Activated naive CD4-positive, alpha-beta T cell treated with anti-CD3 and anti-CD28 coated beads, Interleukin-2, amount 50 U/mL, for 16 hours (primary cell): Measurements from ENCODE around the gene CYTH4.
"Not testable (repeated sequence)": the region's sequence is repeated elsewhere in the genome, so short reads cannot be mapped to it uniquely, and the experiment has no call there.

Experiments used
- DNase-seq: peaks from one replicate; pipeline ENCODE4 v3.0.0-alpha.2; 2020

The CYTH4 gene

GRCh38 chr22:37282385-37282677 lies at the start of gene CYTH4:
Gene CYTH4, plus strand, starts transcription at chr22:37282508. Its CDS starts 62 bp downstream, at chr22:37282570.
- DNase-seq: peak; percentile 78

GRCh38 chr22:37233371-37233750 lies 48.9 kb upstream of the CYTH4 start:
- not testable (repeated sequence) for DNase-seq

- no peak for DNase-seq
Measured at GRCh38 chr22:37233751-37234631, 48.3 kb upstream of the CYTH4 start.

- no peak for DNase-seq
Measured at GRCh38 chr22:37234736-37235711, 47.3 kb upstream of the CYTH4 start.

GRCh38 chr22:37235897-37236607 lies 46.3 kb upstream of the CYTH4 start:
- no peak for DNase-seq

GRCh38 chr22:37237371-37238268 lies 44.7 kb upstream of the CYTH4 start:
- no peak for DNase-seq

- DNase-seq: no peak
Measured at GRCh38 chr22:37239336-37240239, 42.7 kb upstream of the CYTH4 start.

GRCh38 chr22:37240240-37240940 lies 41.9 kb upstream of the CYTH4 start:
- DNase-seq: no peak

GRCh38 chr22:37240941-37241320 lies 41.4 kb upstream of the CYTH4 start:
- no peak for DNase-seq

- DNase-seq: peak; percentile 37
Measured at GRCh38 chr22:37241351-37242142, 40.8 kb upstream of the CYTH4 start.

GRCh38 chr22:37242395-37242918 lies 39.9 kb upstream of the CYTH4 start:
- DNase-seq: peak; percentile 90

- DNase-seq: no peak
Measured at GRCh38 chr22:37243402-37244113, 38.8 kb upstream of the CYTH4 start.

- peak; percentile 88 for DNase-seq
Measured at GRCh38 chr22:37244114-37244921, 38.0 kb upstream of the CYTH4 start, which contains the start of gene RAC2. Gene RAC2, minus strand, starts transcription at chr22:37244269. Its CDS starts 121 bp downstream, at chr22:37244148.

- DNase-seq: no peak
Measured at GRCh38 chr22:37244922-37245722, 37.2 kb upstream of the CYTH4 start.

- DNase-seq: no peak
Measured at GRCh38 chr22:37245740-37246139, 36.6 kb upstream of the CYTH4 start.

GRCh38 chr22:37248251-37248650 lies 34.1 kb upstream of the CYTH4 start:
- DNase-seq: no peak

- no peak for DNase-seq
Measured at GRCh38 chr22:37249986-37250385, 32.3 kb upstream of the CYTH4 start.
